ENCODE data around the gene SSTR4.

The SSTR4 gene

GRCh38 chr20:23072892-23073586 lies 37.9 kb downstream of the SSTR4 start:
- no peak overlapping the region for H3K9ac ChIP-seq (ENCODE audit: low read depth, low read length)
- no peaks in the 10 kb centered on the region for H3K9me3 ChIP-seq (ENCODE audit: control insufficient read depth, insufficient read depth, low read length)
- H3K4me1 ChIP-seq (ENCODE audit: control insufficient read depth, insufficient read depth, low read length) = no peaks in the 10 kb centered on the region
- no peaks in the 10 kb centered on the region for H3K36me3 ChIP-seq (ENCODE audit: control insufficient read depth, insufficient read depth, low read length)
- no peaks in the 10 kb centered on the region for H3K27me3 ChIP-seq (ENCODE audit: control insufficient read depth, insufficient read depth, low read length)
- no peak overlapping the region for H3K4me3 ChIP-seq (ENCODE audit: low read depth, low read length)

GRCh38 chr20:23074052-23074451 lies 38.9 kb downstream of the SSTR4 start:
- Histone ChIP-seq H3K9me3 (ENCODE audit: control insufficient read depth, insufficient read depth, low read length) (no peaks in the 10 kb centered on the region), H3K4me3 (ENCODE audit: low read depth, low read length) (no peak overlapping the region), H3K4me1 (ENCODE audit: control insufficient read depth, insufficient read depth, low read length) (no peaks in the 10 kb centered on the region), H3K36me3 (ENCODE audit: control insufficient read depth, insufficient read depth, low read length) (no peaks in the 10 kb centered on the region), H3K9ac (ENCODE audit: low read depth, low read length) (no peak overlapping the region), H3K27me3 (ENCODE audit: control insufficient read depth, insufficient read depth, low read length) (no peaks in the 10 kb centered on the region)

- Histone ChIP-seq H3K9me3 (ENCODE audit: control insufficient read depth, insufficient read depth, low read length) (no peaks in the 10 kb centered on the region), H3K4me1 (ENCODE audit: control insufficient read depth, insufficient read depth, low read length) (no peaks in the 10 kb centered on the region), H3K9ac (ENCODE audit: low read depth, low read length) (no peak overlapping the region), H3K36me3 (ENCODE audit: control insufficient read depth, insufficient read depth, low read length) (no peaks in the 10 kb centered on the region), H3K27me3 (ENCODE audit: control insufficient read depth, insufficient read depth, low read length) (no peaks in the 10 kb centered on the region), H3K4me3 (ENCODE audit: low read depth, low read length) (no peak overlapping the region)
Measured at GRCh38 chr20:23077277-23077676, 42.2 kb downstream of the SSTR4 start.

- peaks cover 4% of the 10 kb centered on the region for H3K4me1 ChIP-seq (ENCODE audit: control insufficient read depth, insufficient read depth, low read length)
- no peak overlapping the region for H3K4me3 ChIP-seq (ENCODE audit: low read depth, low read length)
- H3K9ac ChIP-seq (ENCODE audit: low read depth, low read length) = no peak overlapping the region
- no peaks in the 10 kb centered on the region for H3K36me3 ChIP-seq (ENCODE audit: control insufficient read depth, insufficient read depth, low read length)
- no peaks in the 10 kb centered on the region for H3K27me3 ChIP-seq (ENCODE audit: control insufficient read depth, insufficient read depth, low read length)
- H3K9me3 ChIP-seq (ENCODE audit: control insufficient read depth, insufficient read depth, low read length) = no peaks in the 10 kb centered on the region
Measured at GRCh38 chr20:23078351-23079015, 43.4 kb downstream of the SSTR4 start.

GRCh38 chr20:23079016-23079351 lies 43.9 kb downstream of the SSTR4 start:
- Histone ChIP-seq H3K9me3 (ENCODE audit: control insufficient read depth, insufficient read depth, low read length) (no peaks in the 10 kb centered on the region), H3K4me1 (ENCODE audit: control insufficient read depth, insufficient read depth, low read length) (peaks cover 4% of the 10 kb centered on the region), H3K9ac (ENCODE audit: low read depth, low read length) (no peak overlapping the region), H3K36me3 (ENCODE audit: control insufficient read depth, insufficient read depth, low read length) (no peaks in the 10 kb centered on the region), H3K27me3 (ENCODE audit: control insufficient read depth, insufficient read depth, low read length) (no peaks in the 10 kb centered on the region), H3K4me3 (ENCODE audit: low read depth, low read length) (no peak overlapping the region)

- H3K4me3 ChIP-seq (ENCODE audit: low read depth, low read length) = no peak overlapping the region
- H3K9me3 ChIP-seq (ENCODE audit: control insufficient read depth, insufficient read depth, low read length) = no peaks in the 10 kb centered on the region
- peaks cover 4% of the 10 kb centered on the region for H3K4me1 ChIP-seq (ENCODE audit: control insufficient read depth, insufficient read depth, low read length)
- H3K36me3 ChIP-seq (ENCODE audit: control insufficient read depth, insufficient read depth, low read length) = no peaks in the 10 kb centered on the region
- H3K27me3 ChIP-seq (ENCODE audit: control insufficient read depth, insufficient read depth, low read length) = no peaks in the 10 kb centered on the region
- H3K9ac ChIP-seq (ENCODE audit: low read depth, low read length) = no peak overlapping the region
Measured at GRCh38 chr20:23079926-23080325, 44.8 kb downstream of the SSTR4 start.

GRCh38 chr20:23080521-23080920 lies 45.4 kb downstream of the SSTR4 start:
- peaks cover 4% of the 10 kb centered on the region for H3K4me1 ChIP-seq (ENCODE audit: control insufficient read depth, insufficient read depth, low read length)
- no peaks in the 10 kb centered on the region for H3K9me3 ChIP-seq (ENCODE audit: control insufficient read depth, insufficient read depth, low read length)
- no peaks in the 10 kb centered on the region for H3K36me3 ChIP-seq (ENCODE audit: control insufficient read depth, insufficient read depth, low read length)
- no peak overlapping the region for H3K9ac ChIP-seq (ENCODE audit: low read depth, low read length)
- H3K4me3 ChIP-seq (ENCODE audit: low read depth, low read length) = no peak overlapping the region
- no peaks in the 10 kb centered on the region for H3K27me3 ChIP-seq (ENCODE audit: control insufficient read depth, insufficient read depth, low read length)

- Histone ChIP-seq H3K36me3 (ENCODE audit: control insufficient read depth, insufficient read depth, low read length) (no peaks in the 10 kb centered on the region), H3K27me3 (ENCODE audit: control insufficient read depth, insufficient read depth, low read length) (no peaks in the 10 kb centered on the region), H3K9me3 (ENCODE audit: control insufficient read depth, insufficient read depth, low read length) (no peaks in the 10 kb centered on the region), H3K4me3 (ENCODE audit: low read depth, low read length) (no peak overlapping the region), H3K9ac (ENCODE audit: low read depth, low read length) (no peak overlapping the region), H3K4me1 (ENCODE audit: control insufficient read depth, insufficient read depth, low read length) (peaks cover 4% of the 10 kb centered on the region)
Measured at GRCh38 chr20:23081263-23081819, 46.2 kb downstream of the SSTR4 start.

GRCh38 chr20:23082846-23083552 lies 47.9 kb downstream of the SSTR4 start:
- Histone ChIP-seq H3K4me3 (ENCODE audit: low read depth, low read length) (no peak overlapping the region), H3K9ac (ENCODE audit: low read depth, low read length) (no peak overlapping the region), H3K27me3 (ENCODE audit: control insufficient read depth, insufficient read depth, low read length) (no peaks in the 10 kb centered on the region), H3K4me1 (ENCODE audit: control insufficient read depth, insufficient read depth, low read length) (peaks cover 4% of the 10 kb centered on the region), H3K36me3 (ENCODE audit: control insufficient read depth, insufficient read depth, low read length) (no peaks in the 10 kb centered on the region), H3K9me3 (ENCODE audit: control insufficient read depth, insufficient read depth, low read length) (no peaks in the 10 kb centered on the region)

- Histone ChIP-seq H3K27me3 (ENCODE audit: control insufficient read depth, insufficient read depth, low read length) (no peaks in the 10 kb centered on the region), H3K9ac (ENCODE audit: low read depth, low read length) (no peak overlapping the region), H3K4me1 (ENCODE audit: control insufficient read depth, insufficient read depth, low read length) (peaks cover 4% of the 10 kb centered on the region), H3K4me3 (ENCODE audit: low read depth, low read length) (no peak overlapping the region), H3K36me3 (ENCODE audit: control insufficient read depth, insufficient read depth, low read length) (no peaks in the 10 kb centered on the region), H3K9me3 (ENCODE audit: control insufficient read depth, insufficient read depth, low read length) (no peaks in the 10 kb centered on the region)
Measured at GRCh38 chr20:23083553-23084220, 48.6 kb downstream of the SSTR4 start.

GRCh38 chr20:23084282-23084844 lies 49.3 kb downstream of the SSTR4 start:
- H3K4me1 ChIP-seq (ENCODE audit: control insufficient read depth, insufficient read depth, low read length) = peaks cover 4% of the 10 kb centered on the region
- H3K9me3 ChIP-seq (ENCODE audit: control insufficient read depth, insufficient read depth, low read length) = no peaks in the 10 kb centered on the region
- no peak overlapping the region for H3K4me3 ChIP-seq (ENCODE audit: low read depth, low read length)
- no peak overlapping the region for H3K9ac ChIP-seq (ENCODE audit: low read depth, low read length)
- no peaks in the 10 kb centered on the region for H3K27me3 ChIP-seq (ENCODE audit: control insufficient read depth, insufficient read depth, low read length)
- H3K36me3 ChIP-seq (ENCODE audit: control insufficient read depth, insufficient read depth, low read length) = no peaks in the 10 kb centered on the region

Measured in iPS-15b (cell line).